Thoracic aorta (tissue), 2 donors: Measurements from ENCODE around the gene ADGRA1. TPM values are rescaled to one million over a fixed set of nuclear protein-coding genes. Genes with fewer than 3 reads are reported as not detected.

Experiments
- ATAC-seq: fragments of 150-250 bp; one replicate; pipeline ENCODE4 v1.8.0; 2017; ENCODE audit warnings: low read depth; ENCODE audit not compliant: insufficient number of reproducible peaks, low FRiP score
- DNase-seq: peaks from one replicate; pipeline ENCODE4 v3.0.0-alpha.2; 2020; ENCODE audit warnings: low spot score
- H3K27ac ChIP-seq, 2 donors: fragments of 200-600 bp; sonication (generic); 1 replicate in 1 of 2; 2 replicates in 1 of 2; pipeline ENCODE4 v1.5.1; 2016; ENCODE audit warnings: mild to moderate bottlenecking in 2 of 2, moderate library complexity in 2 of 2
- H3K27me3 ChIP-seq: fragments of 200-600 bp; sonication (generic); replicated peaks from 2 replicates; pipeline ENCODE4 v1.6.0; 2016; ENCODE audit warnings: mild to moderate bottlenecking; ENCODE audit not compliant: insufficient read depth
- H3K36me3 ChIP-seq: fragments of 200-600 bp; sonication (generic); one replicate; pipeline ENCODE4 v1.5.1; 2016
- H3K4me1 ChIP-seq, 2 donors: fragments of 200-600 bp; sonication (generic); 1 replicate in 1 of 2; 2 replicates in 1 of 2; pipeline versions ENCODE4 v1.5.1 to v1.6.0; 2016; ENCODE audit warnings: low read depth in 2 of 2, mild to moderate bottlenecking in 1 of 2; ENCODE audit not compliant: control insufficient read depth in 1 of 2
- H3K4me3 ChIP-seq: fragments of 200-600 bp; sonication (generic); 2 replicates; pipeline ENCODE4 v1.5.1; 2016; ENCODE audit warnings: mild to moderate bottlenecking
- H3K9me3 ChIP-seq: fragments of 200-600 bp; sonication (generic); 2 replicates; pipeline ENCODE4 v1.5.1; 2016
- total RNA-seq, 2 donors: library from RNA; depleted of rRNA; stranded (reverse); fragments of >200 nt; gene quantifications; one replicate each; pipeline versions ENCODE4 v1.1.0 to v1.2.3, GENCODE V29; 2016
- TF ChIP-seq, protein P1 (sequence below): fragments of 200-600 bp; sonication (generic); IDR thresholded peaks from one replicate; pipeline ENCODE4 v1.5.1; 2019; ENCODE audit warnings: antibody characterized with exemption

ADGRA1 gene
- total RNA-seq, 2 donors from 2014 or later, result not detected

DNA sequence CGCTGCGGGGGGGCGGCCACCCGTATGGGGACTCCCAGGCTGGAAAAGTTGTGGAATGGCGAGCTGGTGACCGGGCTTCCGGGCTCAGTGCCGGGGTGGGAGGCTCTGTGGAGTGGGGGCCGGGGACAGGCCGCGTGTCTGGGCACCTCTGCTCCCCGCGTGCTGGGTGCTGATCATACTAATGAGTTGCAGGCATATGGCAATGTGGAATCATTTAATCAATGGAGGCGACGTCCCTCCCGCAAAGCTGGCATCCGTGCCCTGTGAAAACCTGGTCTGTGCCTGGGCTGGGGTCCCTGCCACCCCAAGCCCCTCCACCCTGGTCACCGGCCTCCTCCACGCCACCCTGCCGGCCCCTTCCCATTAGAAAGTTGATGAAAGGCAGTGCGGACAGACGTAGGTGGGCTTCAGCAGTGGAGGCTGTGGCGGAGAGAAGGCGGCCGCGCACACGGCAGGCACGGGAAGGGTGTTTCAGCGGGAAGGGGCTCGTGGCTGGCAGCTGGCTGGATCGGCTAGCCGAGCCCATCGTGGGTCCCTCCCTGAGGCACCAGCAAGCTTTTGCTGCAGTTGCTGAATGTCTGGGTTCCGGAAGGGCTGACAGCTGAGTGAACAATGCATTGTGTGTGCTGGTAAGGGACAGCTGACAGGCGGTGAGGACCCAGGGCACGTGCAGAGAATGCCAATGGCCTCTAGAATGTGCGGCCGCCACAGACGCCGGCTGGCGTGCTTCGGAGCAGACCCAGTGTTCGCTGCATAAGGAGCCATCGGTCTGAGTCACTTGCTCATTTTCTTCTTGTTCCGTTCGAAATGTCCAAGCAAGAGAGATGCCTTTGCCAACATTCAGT lies 1.5 kb downstream of the ADGRA1 start:
- Histone ChIP-seq H3K9me3 (no peaks in the 10 kb centered on the region), H3K27me3 (no peaks in the 10 kb centered on the region), H3K36me3 (no peaks in the 10 kb centered on the region), H3K4me3 (no peak overlapping the region), H3K27ac (no peak overlapping the region), H3K4me1 (peaks cover 0 to 12% of the 10 kb centered on the region in 2 donors)
- TF ChIP-seq, protein P1, sequence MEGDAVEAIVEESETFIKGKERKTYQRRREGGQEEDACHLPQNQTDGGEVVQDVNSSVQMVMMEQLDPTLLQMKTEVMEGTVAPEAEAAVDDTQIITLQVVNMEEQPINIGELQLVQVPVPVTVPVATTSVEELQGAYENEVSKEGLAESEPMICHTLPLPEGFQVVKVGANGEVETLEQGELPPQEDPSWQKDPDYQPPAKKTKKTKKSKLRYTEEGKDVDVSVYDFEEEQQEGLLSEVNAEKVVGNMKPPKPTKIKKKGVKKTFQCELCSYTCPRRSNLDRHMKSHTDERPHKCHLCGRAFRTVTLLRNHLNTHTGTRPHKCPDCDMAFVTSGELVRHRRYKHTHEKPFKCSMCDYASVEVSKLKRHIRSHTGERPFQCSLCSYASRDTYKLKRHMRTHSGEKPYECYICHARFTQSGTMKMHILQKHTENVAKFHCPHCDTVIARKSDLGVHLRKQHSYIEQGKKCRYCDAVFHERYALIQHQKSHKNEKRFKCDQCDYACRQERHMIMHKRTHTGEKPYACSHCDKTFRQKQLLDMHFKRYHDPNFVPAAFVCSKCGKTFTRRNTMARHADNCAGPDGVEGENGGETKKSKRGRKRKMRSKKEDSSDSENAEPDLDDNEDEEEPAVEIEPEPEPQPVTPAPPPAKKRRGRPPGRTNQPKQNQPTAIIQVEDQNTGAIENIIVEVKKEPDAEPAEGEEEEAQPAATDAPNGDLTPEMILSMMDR, result no peak
- no peak for ATAC-seq
- DNase-seq, result no peak

DNA sequence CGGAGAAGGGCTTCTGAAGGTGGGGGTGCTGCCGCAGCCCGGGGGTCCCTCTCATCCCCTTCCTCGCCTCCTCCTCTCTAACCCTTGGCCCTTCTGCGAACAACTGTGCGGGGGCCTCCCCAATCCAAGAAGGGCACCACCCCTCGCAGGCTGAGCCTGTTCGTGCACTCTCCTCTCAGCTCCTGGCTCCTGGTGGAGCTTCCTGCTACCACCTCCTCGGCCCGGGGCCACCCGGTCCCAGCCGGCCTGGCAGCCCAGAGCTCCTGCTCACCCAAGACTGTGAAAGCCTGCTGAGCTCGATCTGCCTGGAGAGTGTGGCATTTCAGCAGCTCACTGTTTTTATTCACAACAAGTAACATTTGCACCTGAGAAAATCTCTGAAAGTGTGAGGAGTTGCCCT lies 2.4 kb downstream of the ADGRA1 start:
- TF ChIP-seq, protein P1, result no peak
- H3K36me3 ChIP-seq, result no peaks in the 10 kb centered on the region
- no peaks in the 10 kb centered on the region for H3K9me3 ChIP-seq

DNA sequence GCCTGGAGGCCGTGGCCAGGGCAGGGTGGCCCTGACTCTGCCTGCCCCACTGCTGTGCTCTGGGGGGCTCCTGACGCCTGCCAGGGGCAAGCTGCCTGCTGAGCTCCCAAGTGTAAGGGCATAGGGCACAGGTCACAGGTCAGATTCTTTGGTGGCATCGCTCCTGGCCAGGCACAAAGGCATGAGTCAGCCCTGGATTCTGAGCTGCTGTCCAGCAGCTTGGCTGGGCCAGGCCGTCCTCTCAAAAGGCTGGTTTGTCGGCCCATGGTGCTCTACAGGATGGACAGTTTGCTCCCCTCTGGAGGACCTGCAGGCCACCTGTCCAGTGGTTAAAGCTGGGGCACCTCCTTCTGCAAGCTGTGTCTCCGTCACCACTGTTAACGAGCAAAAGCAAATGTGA lies 2.9 kb downstream of the ADGRA1 start:
- Histone ChIP-seq H3K27me3 (no peaks in the 10 kb centered on the region), H3K4me3 (no peak overlapping the region), H3K36me3 (no peaks in the 10 kb centered on the region), H3K9me3 (no peaks in the 10 kb centered on the region), H3K4me1 (peaks cover 0 to 12% of the 10 kb centered on the region in 2 donors), H3K27ac (no peak overlapping the region)
- no peak for ATAC-seq
- DNase-seq, result no peak
- TF ChIP-seq, protein P1, result no peak

More for the DNA sequence above, 2.4 kb downstream of the ADGRA1 start:
- H3K27ac ChIP-seq, result no peak overlapping the region
- no peaks in the 10 kb centered on the region for H3K27me3 ChIP-seq
- DNase-seq (no peak), ATAC-seq (no peak)
- no peak overlapping the region for H3K4me3 ChIP-seq
- H3K4me1 ChIP-seq, result peaks cover 0 to 12% of the 10 kb centered on the region in 2 donors

DNA sequence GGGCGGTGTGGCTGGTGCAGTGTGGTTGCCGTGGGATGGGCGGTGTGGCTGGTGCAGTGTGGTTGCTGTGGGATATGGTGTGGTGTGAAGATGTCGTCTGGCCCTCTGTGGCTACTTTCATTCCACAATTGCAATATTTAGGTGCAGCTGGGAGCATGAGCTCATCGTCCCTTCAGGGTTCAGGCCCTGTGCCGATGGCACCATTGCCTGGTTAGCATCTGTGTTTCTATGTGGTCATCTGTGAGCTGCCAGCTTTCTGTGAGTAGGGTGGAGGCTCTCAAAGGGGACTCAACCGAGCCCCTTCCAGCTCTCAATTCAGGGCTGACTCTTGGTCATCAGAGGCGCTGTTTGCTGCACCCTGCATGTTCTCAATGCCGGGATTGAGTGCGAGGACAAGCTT lies 3.6 kb downstream of the ADGRA1 start:
- Histone ChIP-seq H3K27me3 (no peaks in the 10 kb centered on the region), H3K9me3 (no peaks in the 10 kb centered on the region), H3K36me3 (no peaks in the 10 kb centered on the region), H3K27ac (no peak overlapping the region), H3K4me1 (peaks cover 0 to 12% of the 10 kb centered on the region in 2 donors), H3K4me3 (no peak overlapping the region)
- DNase-seq (no peak), ATAC-seq (no peak)
- TF ChIP-seq, protein P1, result no peak

DNA sequence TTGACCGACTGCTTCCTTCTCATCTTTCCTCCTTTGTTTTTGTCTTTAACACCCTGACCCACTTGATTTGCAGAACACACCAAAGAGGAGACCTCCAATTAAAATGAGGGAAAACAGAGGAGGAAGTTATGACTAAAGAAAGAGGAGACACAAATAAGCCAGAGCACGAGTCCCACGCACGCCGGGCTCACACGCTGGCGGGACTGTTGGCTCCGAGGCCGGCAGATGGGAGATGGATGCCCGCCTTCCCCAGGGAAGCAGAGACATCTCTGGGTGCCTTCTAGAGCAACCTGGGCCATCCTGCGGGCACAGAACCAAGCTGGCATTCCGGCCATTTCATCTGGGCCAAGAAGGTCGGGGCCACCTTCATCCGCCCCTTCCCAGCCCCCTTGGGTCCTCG lies 5.6 kb downstream of the ADGRA1 start:
- no peaks in the 10 kb centered on the region for H3K9me3 ChIP-seq
- peaks cover 0 to 1% of the 10 kb centered on the region in 2 donors for H3K4me1 ChIP-seq
- TF ChIP-seq, protein P1, result no peak
- H3K36me3 ChIP-seq, result no peaks in the 10 kb centered on the region
- H3K27me3 ChIP-seq, result no peaks in the 10 kb centered on the region
- DNase-seq (no peak), ATAC-seq (no peak)
- H3K27ac ChIP-seq, result no peak overlapping the region
- H3K4me3 ChIP-seq, result no peak overlapping the region
